ENCODE measurements around the gene TECPR1. TPM values are rescaled to one million over a fixed set of nuclear protein-coding genes. Genes with fewer than 3 reads are reported as not detected.

TECPR1 gene
- total RNA-seq, 1 experiment from 2014 or later, result 13.9 TPM

- peak overlapping the region; percentile 96 to 97 for H3K4me3 Mint-ChIP-seq
- H4K8ac ChIP-seq (replicated peaks; ENCODE audit: insufficient read length, low read depth, low read length), result no peak overlapping the region
- peaks cover 6% of the 10 kb centered on the region for H3K23me2 ChIP-seq (ENCODE audit: insufficient read length, low read depth, low read length, poor library complexity, severe bottlenecking)
- no peaks in the 10 kb centered on the region for H3K79me2 ChIP-seq (ENCODE audit: insufficient read depth, low read length)
- no CpG with 5 or more reads among the region's 9 CpGs for WGBS (ENCODE audit: extremely low coverage, insufficient read length, low lambda C conversion rate)
- H2BK5ac ChIP-seq (ENCODE audit: insufficient read length, low read length), result no peak overlapping the region
- DNase-seq, result no peak
- no peak overlapping the region for H4K91ac ChIP-seq (ENCODE audit: insufficient read length, low read depth, low read length)
- H4K20me1 ChIP-seq (ENCODE audit: control insufficient read depth, insufficient read depth, insufficient read length), result no peaks in the 10 kb centered on the region
- no peaks in the 10 kb centered on the region for H3K27me3 ChIP-seq (ENCODE audit: insufficient read depth, low read length)
- no peak overlapping the region for H3K56ac ChIP-seq (ENCODE audit: insufficient read length, low read depth, low read length)
- H3K23ac ChIP-seq (ENCODE audit: insufficient read length, low read depth, low read length), result no peak overlapping the region
- H3K4me1 Mint-ChIP-seq, result peaks cover 14 to 19% of the 10 kb centered on the region in 2 experiments
- peak overlapping the region; percentile 5 for H3K9ac ChIP-seq (ENCODE audit: extremely low read depth, insufficient read length, low read length)
- H3K79me1 ChIP-seq (ENCODE audit: insufficient read depth, low read depth, low read length, poor library complexity, severe bottlenecking), result no peaks in the 10 kb centered on the region
- H4K5ac ChIP-seq (ENCODE audit: insufficient read length, low read depth, low read length), result no peak overlapping the region
- H3K27me3 Mint-ChIP-seq (ENCODE audit: low read depth), result no peaks in the 10 kb centered on the region
- H3K27ac Mint-ChIP-seq, result no peak overlapping the region
- peak overlapping the region; percentile 65 for H3K4me2 ChIP-seq (ENCODE audit: insufficient read depth, insufficient read length, low read length)
- no peaks in the 10 kb centered on the region; a peak in 2 of 7 replicates for H3K36me3 Mint-ChIP-seq (ENCODE audit: insufficient read depth in 1 of 3, low read depth in 3 of 3)
- H3K18ac ChIP-seq (ENCODE audit: insufficient read length, low read depth, low read length), result no peak overlapping the region
- no peak overlapping the region for H2BK12ac ChIP-seq (ENCODE audit: insufficient read length, low read depth, low read length)
- no peak overlapping the region for H3K27ac ChIP-seq (ENCODE audit: insufficient read length, low read depth, low read length)
- H2BK15ac ChIP-seq (ENCODE audit: low read depth, low read length), result no peak overlapping the region
- no peak overlapping the region for H2AK5ac ChIP-seq (ENCODE audit: insufficient read length, low read length)
- no peak for TF ChIP-seq CTCF (conservative IDR thresholded peaks at IDR 0.05)
- H3T11ph ChIP-seq (ENCODE audit: low read length), result no peak overlapping the region
- no peaks in the 10 kb centered on the region for H3K4me1 ChIP-seq (ENCODE audit: insufficient read depth, low read length)
- no peak overlapping the region for H3K14ac ChIP-seq (ENCODE audit: insufficient read depth, low read length)
- H3K9me3 ChIP-seq (ENCODE audit: control insufficient read depth, low read depth, low read length), result no peaks in the 10 kb centered on the region
- H3K4ac ChIP-seq (ENCODE audit: low read depth, low read length), result no peak overlapping the region
- H2AFZ ChIP-seq (ENCODE audit: low read length), result no peak overlapping the region
- H3K9me3 Mint-ChIP-seq, result no peaks in the 10 kb centered on the region
- H2BK20ac ChIP-seq (ENCODE audit: low read depth, low read length, poor library complexity, severe bottlenecking), result no peak overlapping the region
- no peak overlapping the region for H2BK120ac ChIP-seq (ENCODE audit: low read depth, low read length, poor library complexity, severe bottlenecking)
These were observed 816 bp downstream of the TECPR1 start for GRCh38 chr7:98251231-98251600.
